ENCODE results near the gene CACNA1G. TPM values are rescaled to one million over a fixed set of nuclear protein-coding genes. Genes with fewer than 3 reads are reported as not detected.

CACNA1G gene
- total RNA-seq, 1 donor from 2014 or later: 1.1 TPM

DNA sequence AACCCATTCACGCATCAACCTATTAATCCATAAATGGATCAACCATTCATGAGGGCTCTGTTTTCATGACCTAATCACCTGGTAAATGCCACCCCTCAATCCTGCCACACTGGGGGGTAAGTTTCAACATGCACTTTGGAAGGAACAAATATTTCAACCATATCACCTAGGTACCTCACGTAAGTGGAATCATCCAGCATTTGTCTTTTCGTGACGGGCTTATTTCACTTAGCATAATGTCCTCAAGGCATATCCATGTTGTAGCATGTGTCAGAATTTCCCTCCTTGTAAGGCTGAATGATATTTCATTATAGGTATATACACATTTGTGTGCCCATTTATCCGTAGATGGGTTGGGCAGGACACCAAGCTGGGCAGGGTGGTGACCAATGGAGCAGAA, 111.6 kb downstream of the CACNA1G start:
- no peaks in the 10 kb centered on the region for H3K27me3 Mint-ChIP-seq (ENCODE audit: low read depth)
- DNase-seq (ENCODE audit: low read depth, low spot score): no peak
- H3K4me3 Mint-ChIP-seq: no peak overlapping the region
- H3K4me1 Mint-ChIP-seq: no peaks in the 10 kb centered on the region
- H3K9me3 Mint-ChIP-seq: no peaks in the 10 kb centered on the region
- no peaks in the 10 kb centered on the region for H3K36me3 Mint-ChIP-seq (ENCODE audit: low read depth)
- TF ChIP-seq, protein P1, sequence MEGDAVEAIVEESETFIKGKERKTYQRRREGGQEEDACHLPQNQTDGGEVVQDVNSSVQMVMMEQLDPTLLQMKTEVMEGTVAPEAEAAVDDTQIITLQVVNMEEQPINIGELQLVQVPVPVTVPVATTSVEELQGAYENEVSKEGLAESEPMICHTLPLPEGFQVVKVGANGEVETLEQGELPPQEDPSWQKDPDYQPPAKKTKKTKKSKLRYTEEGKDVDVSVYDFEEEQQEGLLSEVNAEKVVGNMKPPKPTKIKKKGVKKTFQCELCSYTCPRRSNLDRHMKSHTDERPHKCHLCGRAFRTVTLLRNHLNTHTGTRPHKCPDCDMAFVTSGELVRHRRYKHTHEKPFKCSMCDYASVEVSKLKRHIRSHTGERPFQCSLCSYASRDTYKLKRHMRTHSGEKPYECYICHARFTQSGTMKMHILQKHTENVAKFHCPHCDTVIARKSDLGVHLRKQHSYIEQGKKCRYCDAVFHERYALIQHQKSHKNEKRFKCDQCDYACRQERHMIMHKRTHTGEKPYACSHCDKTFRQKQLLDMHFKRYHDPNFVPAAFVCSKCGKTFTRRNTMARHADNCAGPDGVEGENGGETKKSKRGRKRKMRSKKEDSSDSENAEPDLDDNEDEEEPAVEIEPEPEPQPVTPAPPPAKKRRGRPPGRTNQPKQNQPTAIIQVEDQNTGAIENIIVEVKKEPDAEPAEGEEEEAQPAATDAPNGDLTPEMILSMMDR (conservative IDR thresholded peaks at IDR 0.05): no peak
- no peak overlapping the region for H3K27ac Mint-ChIP-seq (ENCODE audit: unreplicated experiment)

DNA sequence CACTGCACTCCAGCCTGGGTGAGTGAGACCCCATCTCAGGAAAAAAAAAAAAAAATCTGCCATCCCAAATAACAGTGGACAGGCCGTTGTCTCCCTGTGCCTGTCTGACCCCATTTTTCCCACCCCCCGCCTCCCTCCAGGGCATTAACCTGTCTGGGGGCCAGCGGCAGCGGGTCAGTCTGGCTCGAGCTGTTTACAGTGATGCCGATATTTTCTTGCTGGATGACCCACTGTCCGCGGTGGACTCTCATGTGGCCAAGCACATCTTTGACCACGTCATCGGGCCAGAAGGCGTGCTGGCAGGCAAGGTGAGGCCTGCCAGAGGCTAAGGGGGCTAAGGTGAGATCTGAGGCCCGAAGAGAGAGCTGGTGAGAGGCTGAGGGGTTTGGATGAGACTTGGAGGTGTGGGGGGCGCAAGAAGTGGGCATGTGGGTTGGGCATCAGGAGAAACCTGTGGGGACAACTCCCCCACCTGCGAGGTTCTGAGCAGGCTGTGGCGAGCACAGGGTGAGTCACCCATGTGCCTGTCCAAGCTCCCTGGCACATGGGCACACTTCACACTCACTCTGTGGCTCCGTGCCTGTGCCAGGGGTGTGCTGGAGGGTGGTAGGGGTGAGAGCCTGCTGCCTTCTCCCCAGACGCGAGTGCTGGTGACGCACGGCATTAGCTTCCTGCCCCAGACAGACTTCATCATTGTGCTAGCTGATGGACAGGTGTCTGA, 112.5 kb downstream of the CACNA1G start:
- H3K36me3 Mint-ChIP-seq (ENCODE audit: low read depth): no peaks in the 10 kb centered on the region
- TF ChIP-seq, protein P1 (conservative IDR thresholded peaks at IDR 0.05): no peak
- no peak for DNase-seq (ENCODE audit: low read depth, low spot score)
- no peaks in the 10 kb centered on the region for H3K4me1 Mint-ChIP-seq
- H3K27me3 Mint-ChIP-seq (ENCODE audit: low read depth): no peaks in the 10 kb centered on the region
- no peaks in the 10 kb centered on the region for H3K9me3 Mint-ChIP-seq
- no peak overlapping the region for H3K27ac Mint-ChIP-seq (ENCODE audit: unreplicated experiment)
- H3K4me3 Mint-ChIP-seq: no peak overlapping the region

DNA sequence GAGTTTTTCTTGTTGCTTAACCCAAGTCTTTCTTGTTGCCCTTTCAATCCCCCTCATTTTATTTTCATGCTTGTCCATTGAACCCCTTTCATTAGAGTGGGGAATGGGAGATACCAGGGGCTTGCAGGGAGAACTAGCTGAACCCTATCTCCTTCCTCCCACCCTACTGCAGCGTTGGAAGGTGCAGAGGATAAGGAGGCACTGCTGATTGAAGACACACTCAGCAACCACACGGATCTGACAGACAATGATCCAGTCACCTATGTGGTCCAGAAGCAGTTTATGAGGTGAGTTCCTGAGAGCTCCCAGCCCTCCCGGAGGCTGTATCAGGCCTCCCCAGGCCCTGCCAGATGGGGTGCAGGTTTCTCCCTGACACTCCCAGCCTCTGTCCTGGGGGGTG, 114.7 kb downstream of the CACNA1G start:
- Mint-ChIP-seq H3K27ac (ENCODE audit: unreplicated experiment) (peak overlapping the region; percentile 19), H3K36me3 (ENCODE audit: low read depth) (no peaks in the 10 kb centered on the region), H3K4me1 (no peaks in the 10 kb centered on the region), H3K27me3 (ENCODE audit: low read depth) (no peaks in the 10 kb centered on the region), H3K9me3 (no peaks in the 10 kb centered on the region), H3K4me3 (no peak overlapping the region)
- TF ChIP-seq, protein P1 (conservative IDR thresholded peaks at IDR 0.05): no peak
- DNase-seq (ENCODE audit: low read depth, low spot score): no peak

DNA sequence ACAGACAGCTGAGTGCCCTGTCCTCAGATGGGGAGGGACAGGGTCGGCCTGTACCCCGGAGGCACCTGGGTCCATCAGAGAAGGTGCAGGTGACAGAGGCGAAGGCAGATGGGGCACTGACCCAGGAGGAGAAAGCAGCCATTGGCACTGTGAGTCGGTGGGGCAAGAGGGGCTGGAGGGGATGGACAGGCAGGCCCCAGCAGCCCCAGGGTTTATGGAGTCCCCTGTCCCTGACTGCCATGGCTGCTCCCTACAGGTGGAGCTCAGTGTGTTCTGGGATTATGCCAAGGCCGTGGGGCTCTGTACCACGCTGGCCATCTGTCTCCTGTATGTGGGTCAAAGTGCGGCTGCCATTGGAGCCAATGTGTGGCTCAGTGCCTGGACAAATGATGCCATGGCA, 115.1 kb downstream of the CACNA1G start:
- TF ChIP-seq, protein P1 (conservative IDR thresholded peaks at IDR 0.05): no peak
- Mint-ChIP-seq H3K27me3 (ENCODE audit: low read depth) (no peaks in the 10 kb centered on the region), H3K9me3 (no peaks in the 10 kb centered on the region), H3K4me1 (no peaks in the 10 kb centered on the region), H3K27ac (ENCODE audit: unreplicated experiment) (no peak overlapping the region), H3K36me3 (ENCODE audit: low read depth) (no peaks in the 10 kb centered on the region), H3K4me3 (no peak overlapping the region)
- no peak for DNase-seq (ENCODE audit: low read depth, low spot score)

DNA sequence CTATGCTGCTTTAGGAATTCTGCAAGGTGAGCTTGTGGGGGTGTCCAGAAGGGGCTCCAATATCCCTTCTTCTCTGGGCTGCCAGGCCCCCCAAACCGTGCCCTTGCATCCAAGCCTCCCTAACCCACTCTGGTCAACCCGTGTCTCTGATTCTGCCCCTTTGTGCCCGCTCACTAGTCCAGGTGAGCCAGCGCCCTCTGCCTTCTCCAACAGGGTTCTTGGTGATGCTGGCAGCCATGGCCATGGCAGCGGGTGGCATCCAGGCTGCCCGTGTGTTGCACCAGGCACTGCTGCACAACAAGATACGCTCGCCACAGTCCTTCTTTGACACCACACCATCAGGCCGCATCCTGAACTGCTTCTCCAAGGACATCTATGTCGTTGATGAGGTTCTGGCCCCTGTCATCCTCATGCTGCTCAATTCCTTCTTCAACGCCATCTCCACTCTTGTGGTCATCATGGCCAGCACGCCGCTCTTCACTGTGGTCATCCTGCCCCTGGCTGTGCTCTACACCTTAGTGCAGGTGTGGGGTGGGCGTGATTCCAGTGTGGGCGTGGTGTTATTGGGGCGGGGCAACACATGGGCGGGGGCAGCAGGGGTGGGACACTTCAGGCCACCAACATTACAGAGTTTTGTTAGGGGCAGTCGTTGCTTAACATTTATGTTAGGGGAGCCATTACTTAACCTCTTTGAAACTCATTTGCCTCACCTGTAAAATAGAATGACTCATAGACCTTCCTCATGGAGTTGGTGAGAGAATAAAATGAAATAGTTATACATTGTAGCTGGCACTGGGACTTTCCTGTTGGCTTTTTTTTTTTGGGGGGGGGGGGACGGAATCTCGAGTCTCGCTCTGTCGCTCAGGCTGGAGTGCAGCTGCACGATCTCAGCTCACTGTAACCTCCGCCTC, 115.8 kb downstream of the CACNA1G start:
- no peak for DNase-seq (ENCODE audit: low read depth, low spot score)
- H3K4me3 Mint-ChIP-seq: no peak overlapping the region
- no peak overlapping the region for H3K27ac Mint-ChIP-seq (ENCODE audit: unreplicated experiment)
- TF ChIP-seq, protein P1 (conservative IDR thresholded peaks at IDR 0.05): no peak
- peaks cover 4% of the 10 kb centered on the region for H3K4me1 Mint-ChIP-seq
- no peaks in the 10 kb centered on the region for H3K27me3 Mint-ChIP-seq (ENCODE audit: low read depth)
- no peaks in the 10 kb centered on the region for H3K9me3 Mint-ChIP-seq
- H3K36me3 Mint-ChIP-seq (ENCODE audit: low read depth): no peaks in the 10 kb centered on the region

Other genes starting within 250 kb of the CACNA1G start
- gene XYLT2, start 214.6 kb upstream of the CACNA1G start, total RNA-seq: 23.4 and 26.5 TPM in 2 replicates
- gene MRPL27, start 187.5 kb upstream of the CACNA1G start, total RNA-seq: 70.4 and 72.2 TPM in 2 replicates
- gene EME1, start 187.5 kb upstream of the CACNA1G start, total RNA-seq: 25.5 and 31.4 TPM in 2 replicates
- 92.3 and 92.7 TPM in 2 replicates for gene LRRC59, start 163.2 kb upstream of the CACNA1G start, total RNA-seq
- gene ACSF2, start 134.5 kb upstream of the CACNA1G start, total RNA-seq: 31.5 and 34.5 TPM in 2 replicates
- 0.19 and 0.27 TPM in 2 replicates for gene CHAD, start 91.8 kb upstream of the CACNA1G start, total RNA-seq
- 42.4 and 42.9 TPM in 2 replicates for gene RSAD1, start 81.9 kb upstream of the CACNA1G start, total RNA-seq
- 1.2 and 1.7 TPM in 2 replicates for gene MYCBPAP, start 52.3 kb upstream of the CACNA1G start, total RNA-seq
- 0.11 TPM in 1 of 2 replicates, not detected in the other for gene EPN3, start 28.0 kb upstream of the CACNA1G start, total RNA-seq
- gene SPATA20, start 13.5 kb upstream of the CACNA1G start, total RNA-seq: 24.4 and 25.8 TPM in 2 replicates
- gene ABCC3, start 74.2 kb downstream of the CACNA1G start, total RNA-seq: not detected in 2 replicates
- 62.0 and 64.0 TPM in 2 replicates for gene ANKRD40, start 147.2 kb downstream of the CACNA1G start, total RNA-seq
- gene LUC7L3, start 158.9 kb downstream of the CACNA1G start, total RNA-seq: 175 and 188 TPM in 2 replicates
- not detected in 2 replicates for gene ANKRD40CL, start 206.8 kb downstream of the CACNA1G start, total RNA-seq